HG02840 (cell line): ENCODE measurements around the gene LONP2.
"Not testable (repeated sequence)": the region's sequence is repeated elsewhere in the genome, so short reads cannot be mapped to it uniquely, and the experiment has no call there.

ENCODE experiments used
- ATAC-seq: cut with Tn5 transposase; IDR thresholded peaks from one replicate; pipeline ENCODE4 v1.9.1; 2021; ENCODE audit warnings: mild to moderate bottlenecking, moderate library complexity, moderate number of reproducible peaks; ENCODE audit not compliant: unreplicated experiment, low FRiP score

Gene LONP2

GRCh38 chr16:48326915-48327314 is 82.8 kb downstream of the LONP2 start:
- ATAC-seq, result no peak

- ATAC-seq, result no peak
Measured at GRCh38 chr16:48329138-48329537, 85.0 kb downstream of the LONP2 start.

GRCh38 chr16:48330189-48330840 is 86.2 kb downstream of the LONP2 start:
- no peak for ATAC-seq

DNA sequence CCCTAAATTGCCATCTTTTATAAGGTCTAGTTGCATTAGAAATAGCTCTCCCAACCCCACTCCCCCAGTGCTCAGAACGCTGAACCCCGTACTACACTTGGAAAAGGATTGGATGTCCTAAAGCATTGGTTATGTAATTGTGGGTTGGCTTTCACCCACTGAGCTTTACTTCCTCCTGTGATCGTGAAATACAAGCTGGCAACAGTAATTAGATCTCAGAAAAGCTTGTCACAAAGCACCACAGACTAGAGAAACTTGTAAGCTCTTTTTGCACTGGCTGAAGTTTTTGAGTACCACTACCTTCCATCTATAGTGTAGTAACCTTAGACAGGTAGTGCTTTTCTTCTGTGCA is 86.7 kb downstream of the LONP2 start:
- no peak for ATAC-seq

- no peak for ATAC-seq
Measured at GRCh38 chr16:48332978-48333377, 88.9 kb downstream of the LONP2 start.

DNA sequence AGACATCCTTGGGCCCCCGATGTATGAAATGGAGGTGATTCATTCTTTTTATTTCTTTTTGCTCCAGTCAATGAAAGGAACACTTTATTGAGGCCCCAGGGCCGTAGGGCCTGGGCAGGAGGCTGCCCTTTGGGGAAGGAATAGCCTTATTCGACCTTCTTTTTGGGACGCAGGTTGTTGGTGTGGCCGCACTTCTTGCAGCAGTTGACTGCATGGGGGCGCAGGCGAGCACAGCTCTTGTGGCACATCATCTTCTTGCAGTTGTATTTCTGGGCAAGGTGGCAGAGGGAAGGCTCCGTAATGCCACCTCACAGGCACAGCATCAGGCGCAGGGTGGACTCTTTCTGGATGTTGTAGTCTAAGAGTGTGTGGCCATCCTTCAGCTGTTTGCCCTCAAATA is 90.2 kb downstream of the LONP2 start:
- ATAC-seq, result no peak

DNA sequence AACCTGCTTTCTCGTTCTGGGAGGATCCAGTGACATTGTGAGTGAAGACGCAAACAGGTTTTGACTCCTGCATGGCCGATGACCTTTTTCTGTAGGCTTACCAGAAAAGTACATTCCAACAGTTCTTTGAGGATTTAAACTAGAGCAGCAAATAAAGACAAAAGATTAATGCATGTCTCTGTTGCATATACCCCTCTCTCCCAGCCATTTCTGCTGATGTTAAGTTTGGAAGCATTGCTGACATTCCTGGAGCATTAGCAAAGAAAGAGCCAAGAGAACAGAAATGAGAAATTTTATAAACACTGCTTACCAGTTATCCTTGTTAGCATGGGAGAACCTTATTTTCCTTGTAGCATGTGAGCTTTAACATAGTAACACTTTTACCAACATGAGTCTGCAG is 91.9 kb downstream of the LONP2 start:
- no peak for ATAC-seq

DNA sequence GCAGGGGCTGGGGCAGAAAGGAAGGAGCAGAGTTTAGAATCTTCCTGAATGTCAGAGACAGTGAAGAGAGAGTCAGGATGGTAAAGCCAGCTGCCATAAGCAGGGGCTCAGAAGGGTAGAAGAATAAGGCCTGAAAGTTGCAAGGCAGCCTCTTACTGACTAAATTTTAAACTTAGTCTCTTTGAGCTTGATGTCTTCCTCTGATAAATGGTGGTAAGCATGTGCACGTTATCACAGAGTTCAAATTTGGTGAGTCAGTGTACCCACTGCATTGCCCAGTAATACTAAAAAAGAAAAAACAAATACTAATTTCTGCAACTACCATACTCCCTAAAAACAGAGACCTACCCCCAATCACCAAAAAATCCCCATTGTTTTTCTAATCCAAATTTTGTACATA is 96.0 kb downstream of the LONP2 start:
- no peak for ATAC-seq

- ATAC-seq, result no peak
Measured at GRCh38 chr16:48342591-48342990, 98.5 kb downstream of the LONP2 start.

- no peak for ATAC-seq
Measured at GRCh38 chr16:48347191-48347865, 103.2 kb downstream of the LONP2 start.

GRCh38 chr16:48347980-48348379 is 103.9 kb downstream of the LONP2 start:
- ATAC-seq, result no peak

- no peak for ATAC-seq
Measured at GRCh38 chr16:48350736-48351135, 106.6 kb downstream of the LONP2 start.

- ATAC-seq, result no peak
Measured at GRCh38 chr16:48352648-48353390, 108.7 kb downstream of the LONP2 start.

- ATAC-seq, result no peak
Measured at GRCh38 chr16:48353565-48354163, 109.6 kb downstream of the LONP2 start.

- not testable (repeated sequence) for ATAC-seq
Measured at GRCh38 chr16:48354385-48354784, 110.3 kb downstream of the LONP2 start.

DNA sequence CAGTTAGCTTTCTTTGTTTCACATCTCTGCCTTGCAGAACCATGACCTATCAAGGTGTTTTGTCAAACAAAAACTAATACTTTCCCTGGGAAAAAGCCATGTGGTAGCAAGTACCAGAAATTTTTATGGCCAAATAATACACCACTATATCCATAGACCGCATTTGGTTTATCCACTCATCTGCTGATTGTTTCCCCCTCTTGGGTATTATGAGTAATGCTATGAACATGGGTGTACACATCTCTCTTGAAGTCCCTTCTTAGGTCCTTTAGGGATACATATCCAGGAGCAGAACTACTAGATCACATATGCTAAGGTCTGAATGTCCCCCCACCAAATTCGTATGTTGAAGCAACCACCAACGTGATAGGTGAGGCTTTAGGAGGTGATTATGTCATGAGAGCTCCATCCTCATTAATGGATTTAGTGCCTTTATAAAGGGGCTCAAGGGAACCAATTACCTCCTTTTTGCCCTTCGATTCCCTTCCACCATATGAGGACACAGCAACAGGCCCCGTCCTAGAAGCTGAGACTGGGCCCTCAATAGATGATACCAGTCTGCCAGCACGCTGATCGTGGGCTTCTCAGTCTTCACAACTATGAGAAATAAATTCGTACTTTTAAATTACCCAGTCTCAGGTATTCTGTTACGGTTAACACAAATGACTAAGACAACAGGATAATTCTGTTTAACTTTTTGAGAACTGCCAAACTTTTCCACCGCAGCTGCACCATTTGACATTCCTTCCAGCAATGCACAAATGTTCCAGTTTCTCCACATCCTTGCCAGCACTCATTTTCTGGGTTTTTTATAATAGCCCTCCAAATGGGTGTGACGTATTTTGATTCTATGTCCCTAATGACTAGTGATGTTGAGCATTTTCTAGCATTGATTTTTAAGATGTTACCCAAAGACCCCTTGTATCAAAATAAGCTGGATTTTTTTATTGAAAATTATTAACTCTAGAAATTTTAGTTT is 111.1 kb downstream of the LONP2 start:
- no peak for ATAC-seq

DNA sequence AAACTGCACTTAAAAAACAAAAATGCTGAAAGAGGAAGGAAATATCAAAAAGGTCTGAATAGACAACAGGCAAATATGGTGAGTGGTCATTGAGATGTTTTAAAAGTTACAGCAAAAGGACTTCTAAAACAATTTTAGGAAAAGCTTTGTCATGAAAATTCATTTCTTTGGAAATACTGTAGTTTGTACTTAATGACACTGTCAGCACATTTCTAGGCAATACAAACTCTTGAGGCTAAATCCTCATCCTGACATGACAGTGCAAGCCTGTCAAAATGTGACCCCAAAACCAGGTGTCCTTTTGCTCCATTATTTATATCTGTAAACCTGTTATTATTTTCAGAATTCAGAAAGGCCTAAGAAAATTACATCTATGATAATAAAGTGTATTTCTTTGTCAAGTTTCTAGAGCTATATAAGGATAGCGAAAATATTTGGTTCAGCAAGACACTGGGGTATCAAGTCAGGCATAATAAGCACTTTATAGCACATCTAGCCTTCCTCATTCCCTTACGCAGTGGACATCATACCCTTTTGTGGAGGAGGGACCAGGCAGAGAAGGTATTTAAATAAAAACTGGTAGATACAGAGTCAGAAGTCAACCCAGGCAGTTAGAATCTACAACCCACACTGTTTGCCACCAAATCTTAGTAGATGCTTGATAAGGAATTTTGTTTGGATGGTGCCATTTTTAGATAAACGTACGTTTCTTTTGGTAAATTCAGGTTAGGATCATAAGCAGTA is 112.7 kb downstream of the LONP2 start:
- ATAC-seq, result no peak

- ATAC-seq, result no peak
Measured at GRCh38 chr16:48358419-48358818, 114.3 kb downstream of the LONP2 start.

DNA sequence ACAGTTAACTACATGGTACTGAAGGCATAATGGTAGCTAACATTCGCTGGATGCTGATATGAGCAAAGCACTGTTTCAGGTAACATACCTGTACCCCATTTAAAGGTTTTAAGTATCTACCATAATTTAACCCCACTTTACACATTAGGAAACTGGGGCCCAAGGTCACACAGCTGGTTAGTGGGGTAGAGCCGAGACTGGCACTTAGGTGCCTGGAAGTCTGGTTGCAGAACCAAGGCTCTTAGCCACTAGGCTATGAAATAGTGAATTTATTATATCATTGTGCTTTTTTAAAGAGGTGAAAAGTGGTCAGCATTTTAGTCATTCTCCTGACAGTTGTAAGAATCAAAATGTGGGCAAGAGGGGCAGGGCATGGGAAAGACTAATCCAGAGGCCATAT is 115.9 kb downstream of the LONP2 start:
- ATAC-seq, result no peak

- ATAC-seq, result no peak
Measured at GRCh38 chr16:48361012-48361411, 116.9 kb downstream of the LONP2 start.
